HG03521 (cell line): Measurements from ENCODE around the gene INO80B.
"Not testable (repeated sequence)": the region's sequence is repeated elsewhere in the genome, so short reads cannot be mapped to it uniquely, and the experiment has no call there.

Source experiments
- ATAC-seq: cut with Tn5 transposase; IDR thresholded peaks from one replicate; pipeline ENCODE4 v1.9.1; 2021; ENCODE audit warnings: mild to moderate bottlenecking, moderate library complexity; ENCODE audit not compliant: unreplicated experiment

INO80B gene

DNA sequence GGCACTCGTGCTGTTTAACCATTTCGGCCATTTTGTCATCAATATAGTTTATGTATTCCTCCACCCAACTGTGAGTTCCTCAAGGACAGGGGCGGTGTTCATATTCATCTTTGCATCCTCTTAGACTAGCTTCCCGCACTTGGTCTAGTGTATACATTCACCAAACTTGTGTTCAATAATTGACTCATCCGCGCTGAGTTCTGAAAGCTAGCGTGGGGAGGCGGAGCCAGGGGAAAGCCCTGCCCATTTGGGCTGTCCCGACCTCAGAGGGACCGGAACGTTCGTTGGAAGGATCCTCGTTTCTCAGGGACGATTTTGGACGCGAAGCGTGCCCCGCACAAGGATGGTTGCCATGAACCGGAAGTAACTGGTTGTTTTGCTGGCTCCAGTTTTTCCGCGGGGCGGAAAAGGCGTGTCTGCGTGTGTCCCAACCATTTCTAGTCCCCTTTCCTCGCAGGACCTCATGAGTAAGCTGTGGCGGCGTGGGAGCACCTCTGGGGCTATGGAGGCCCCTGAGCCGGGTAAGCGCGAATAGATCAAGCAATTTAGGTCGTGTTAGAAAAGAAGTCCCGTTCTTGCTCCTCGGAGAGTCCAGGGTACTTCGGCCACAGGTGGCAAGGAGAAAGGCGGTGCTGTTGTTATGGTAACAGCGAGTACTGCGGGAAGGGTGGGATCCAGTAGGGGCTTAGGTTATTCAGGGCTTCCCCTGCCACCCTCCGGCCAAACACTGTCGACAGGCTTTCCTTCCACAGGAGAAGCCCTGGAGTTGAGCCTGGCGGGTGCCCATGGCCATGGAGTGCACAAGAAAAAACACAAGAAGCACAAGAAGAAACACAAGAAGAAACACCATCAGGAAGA is at the start of gene INO80B:
INO80B (plus strand) TSS at position 434 of the 858 bp plus-strand sequence; CDS start at position 464, 30 bp downstream.
- peak; percentile 39 for ATAC-seq

DNA sequence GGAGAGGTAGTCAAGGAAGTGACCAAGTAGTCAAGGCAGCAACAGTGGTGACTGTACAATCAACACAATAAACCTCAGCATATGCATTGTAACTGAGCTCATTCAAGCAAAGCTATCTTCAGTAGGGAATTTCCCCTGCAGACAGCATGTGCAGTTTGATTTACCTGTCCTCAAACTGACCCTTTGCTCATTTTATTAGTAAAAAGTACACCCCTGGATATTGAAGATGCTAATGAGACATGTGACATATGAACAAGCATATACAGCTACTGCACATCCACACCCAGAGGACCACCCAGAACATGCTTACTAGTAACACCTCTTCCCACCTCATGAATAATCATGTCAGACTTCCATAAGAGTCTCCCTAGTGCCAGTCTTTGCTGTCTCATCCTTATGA is 48.9 kb upstream of the INO80B start:
- ATAC-seq, result no peak

DNA sequence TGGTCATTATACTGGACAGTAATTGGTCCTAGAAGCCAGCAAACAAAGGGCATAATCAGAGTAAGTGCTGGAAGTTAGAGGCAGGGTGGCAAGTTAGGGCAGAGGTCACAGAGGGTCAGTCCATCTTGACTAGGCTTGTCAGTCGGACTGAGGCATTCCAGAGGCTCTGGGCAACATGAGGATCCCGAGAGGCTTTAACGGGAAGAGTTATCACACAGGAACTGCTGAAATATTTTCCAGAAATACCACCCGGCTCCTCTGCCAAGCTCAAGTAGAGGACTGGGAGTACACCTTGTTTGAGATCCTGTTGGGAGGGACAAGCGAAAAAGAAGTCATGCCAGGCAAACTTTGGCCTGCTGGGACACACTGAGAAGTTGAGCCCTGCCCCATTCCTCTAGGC is 47.2 kb upstream of the INO80B start:
- no peak for ATAC-seq

DNA sequence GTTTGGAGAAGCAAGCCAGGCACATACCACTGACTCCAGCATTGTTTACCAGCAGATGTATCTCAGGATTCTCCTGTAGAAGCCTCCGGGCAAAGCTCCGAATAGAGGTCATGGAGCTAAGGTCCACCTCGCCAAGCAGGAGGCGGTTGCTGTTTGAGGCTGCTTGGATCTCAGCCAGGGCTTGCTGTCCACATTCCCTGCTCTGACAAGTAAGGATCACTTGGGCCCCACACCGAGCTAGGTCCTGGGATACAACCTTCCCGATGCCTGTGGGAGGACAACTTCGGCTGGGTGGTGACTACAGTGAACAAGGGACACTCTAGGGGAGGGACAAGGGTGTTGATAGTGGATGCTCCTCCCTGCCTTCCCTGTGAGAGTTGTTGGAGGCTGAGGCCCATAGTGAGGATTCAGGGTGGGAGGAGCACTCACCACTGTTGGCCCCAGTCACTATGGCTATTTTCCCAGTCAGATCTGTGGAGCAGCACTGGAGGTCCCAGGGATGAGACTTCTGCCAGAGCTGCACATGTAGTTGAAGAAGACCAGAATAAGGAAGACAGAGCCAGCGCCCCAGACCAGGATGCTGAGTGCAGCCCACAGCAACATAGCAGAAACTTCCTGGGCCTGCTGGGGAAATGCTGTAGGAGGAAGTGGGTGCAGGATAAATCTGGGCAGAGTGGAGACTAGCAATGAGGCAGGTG is 41.7 kb upstream of the INO80B start:
- ATAC-seq, result no peak

DNA sequence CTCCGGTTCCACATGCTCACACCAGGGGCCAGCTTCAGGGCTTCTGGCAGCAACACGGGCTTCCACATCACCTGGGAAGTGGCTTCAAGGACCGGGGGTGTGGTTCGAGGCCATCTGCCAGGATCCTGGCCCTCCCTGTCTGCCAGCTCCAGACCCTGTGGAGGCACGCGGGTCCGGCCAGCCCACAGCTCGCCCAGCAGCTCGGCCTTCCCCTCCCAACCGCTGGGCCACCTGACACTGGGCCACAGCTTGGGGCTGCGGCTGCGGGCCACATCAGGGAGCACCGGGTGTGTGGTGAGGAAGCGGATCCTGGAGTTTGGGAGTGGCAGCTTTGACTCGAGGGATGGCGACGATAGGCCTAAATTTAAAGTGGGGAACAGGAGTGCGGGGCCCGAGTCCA is 40.4 kb upstream of the INO80B start:
- no peak for ATAC-seq

DNA sequence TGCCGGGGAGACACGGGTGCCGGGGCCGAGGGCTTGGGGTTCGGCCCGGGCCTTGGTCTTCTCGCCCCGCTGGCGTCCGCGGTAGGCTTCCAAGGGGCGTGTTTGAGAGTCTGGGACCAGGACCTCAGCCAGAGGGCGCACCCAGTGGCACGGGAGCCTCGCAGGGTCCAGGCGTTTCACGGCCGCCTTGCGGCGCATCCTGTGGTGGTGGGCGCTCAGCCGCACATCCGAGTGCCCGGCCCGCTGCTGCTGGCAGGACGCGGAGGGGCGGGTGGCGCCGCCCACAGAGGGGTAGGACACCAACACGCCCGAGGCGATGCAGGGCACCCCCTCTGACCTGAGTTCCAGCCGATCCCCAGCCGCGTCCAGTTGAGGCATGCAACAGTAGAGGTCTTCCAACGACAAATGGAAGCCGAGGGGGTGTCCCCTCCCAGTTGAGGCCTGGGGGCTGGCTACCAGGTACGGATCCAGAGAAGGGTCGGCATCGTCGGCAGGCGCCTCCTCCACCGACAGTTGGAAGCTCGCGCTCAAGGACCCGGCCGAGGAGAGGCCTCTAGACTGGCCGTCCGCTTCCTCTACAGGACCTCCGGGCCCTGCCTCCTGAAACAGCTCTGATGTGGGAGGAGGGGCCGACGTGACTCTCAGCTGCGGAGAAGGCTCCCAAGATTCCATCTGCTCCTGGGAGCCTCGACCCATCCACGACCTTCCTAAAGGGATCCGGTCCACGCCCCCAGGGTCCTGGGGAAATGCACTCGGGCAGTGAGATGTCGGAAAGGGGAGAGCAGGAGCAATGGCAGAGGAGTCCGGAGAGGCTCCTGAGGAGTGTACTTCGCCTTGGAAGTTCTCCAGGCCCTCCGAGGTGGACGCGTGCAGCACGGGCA is 39.8 kb upstream of the INO80B start:
- ATAC-seq, result no peak

DNA sequence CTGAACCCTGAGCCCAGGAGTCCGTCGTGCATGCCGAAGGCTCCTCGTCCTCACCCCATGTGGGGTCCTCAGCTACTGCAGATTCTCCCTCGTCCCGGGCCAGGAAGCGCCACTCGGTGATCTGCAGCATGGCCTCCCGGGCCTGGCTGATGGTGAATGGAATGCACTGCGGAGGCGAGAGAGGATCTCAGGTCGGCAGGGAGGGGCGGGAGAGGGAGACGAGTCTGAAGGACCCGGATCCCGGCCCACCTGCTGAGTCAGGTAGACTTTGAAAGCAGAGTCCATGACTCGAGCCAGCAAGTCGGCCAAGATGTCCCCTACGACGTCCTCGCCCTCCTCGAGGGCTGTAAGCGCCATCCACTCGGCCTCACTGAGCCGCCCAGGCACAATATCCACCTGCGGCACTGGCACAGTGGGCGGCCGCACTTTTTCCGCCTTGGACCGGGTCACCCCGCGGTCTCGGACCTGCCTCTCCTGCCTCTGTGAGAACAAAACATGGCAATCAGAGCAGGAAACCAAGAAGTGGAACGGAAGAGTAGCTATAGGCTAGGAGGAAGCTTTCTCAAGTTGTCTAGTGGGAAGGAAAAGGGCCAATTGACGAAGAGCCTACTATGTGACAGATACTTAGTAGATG is 39.0 kb upstream of the INO80B start:
- no peak for ATAC-seq

DNA sequence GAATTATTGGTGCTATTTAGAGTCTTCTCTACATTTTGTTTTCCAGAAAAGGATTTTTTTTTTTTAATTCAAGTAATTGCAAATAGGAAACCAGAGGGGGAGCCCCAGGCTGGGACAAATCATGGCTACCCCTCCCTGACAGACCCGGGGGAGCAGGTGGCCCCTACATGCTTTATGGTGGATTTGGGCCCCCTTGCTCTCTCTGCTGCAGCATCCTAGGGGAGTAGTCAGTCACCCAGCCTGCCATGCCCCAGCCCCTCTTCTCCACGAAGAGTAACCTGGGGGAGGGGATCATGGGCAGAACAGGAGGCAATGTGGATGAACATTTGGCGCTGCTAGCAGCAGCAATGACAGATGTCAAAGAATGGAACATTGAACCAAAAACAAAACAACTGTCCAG is 38.1 kb upstream of the INO80B start:
- ATAC-seq, result no peak

DNA sequence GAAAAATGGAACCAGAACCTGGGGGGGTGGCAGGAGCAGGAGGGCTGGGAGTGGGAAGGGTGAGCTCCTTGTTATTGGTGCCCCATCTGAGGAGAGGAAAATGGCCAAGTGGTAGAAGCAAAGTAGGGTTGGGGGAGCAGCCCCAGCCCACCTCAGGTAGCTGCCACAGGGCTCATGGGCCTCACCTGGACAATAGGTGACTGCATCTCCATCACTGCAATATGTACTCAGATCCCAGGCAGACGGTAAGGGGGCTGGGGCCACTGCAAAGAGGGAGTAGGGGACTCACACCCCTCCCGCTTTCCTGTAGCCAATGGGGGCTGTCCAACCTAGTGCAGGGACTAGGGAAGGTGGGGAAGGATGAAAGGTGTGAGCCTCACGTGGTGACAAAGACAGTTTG is 37.7 kb upstream of the INO80B start:
- ATAC-seq, result no peak

DNA sequence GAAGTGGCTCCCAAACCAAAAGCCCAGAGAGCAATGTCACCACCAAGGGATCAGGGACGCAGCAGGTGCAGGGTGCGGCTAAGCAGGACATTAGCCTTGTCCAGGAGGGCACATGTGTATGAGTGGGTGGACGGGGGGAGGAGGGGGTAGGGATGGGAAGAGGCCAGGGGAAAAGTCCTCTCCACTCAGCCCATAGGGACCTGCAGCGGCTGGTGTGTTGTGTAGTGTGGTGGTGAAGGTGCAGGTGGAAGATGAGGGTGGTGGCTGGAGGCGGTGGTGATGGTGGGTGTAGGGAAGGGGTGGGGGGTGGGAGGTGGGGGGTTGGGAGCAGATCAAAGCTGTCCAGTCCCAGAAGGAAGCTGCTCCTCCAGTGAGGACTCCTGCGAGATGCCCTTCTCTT is 37.1 kb upstream of the INO80B start:
- ATAC-seq, result no peak

DNA sequence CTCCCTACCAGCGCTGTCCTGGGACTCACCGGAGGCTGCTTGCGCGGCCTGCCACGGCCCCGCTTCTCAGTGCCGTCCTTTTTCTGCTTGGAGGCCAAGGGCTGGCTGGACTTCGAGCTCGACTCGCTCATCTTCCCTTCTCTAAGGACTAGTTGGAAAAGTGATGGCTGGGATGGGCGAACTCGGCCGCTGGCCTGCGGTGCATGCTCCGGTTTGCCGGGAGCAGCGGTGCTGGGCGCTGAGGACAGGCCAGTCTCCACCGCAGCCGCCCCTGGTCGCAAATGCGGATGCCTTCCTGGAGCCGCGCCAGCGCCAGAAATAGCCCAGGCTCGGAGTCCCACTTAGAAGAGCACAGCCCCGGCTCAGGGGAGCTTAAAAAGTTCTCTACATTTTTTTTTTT is 36.6 kb upstream of the INO80B start:
- no peak for ATAC-seq

DNA sequence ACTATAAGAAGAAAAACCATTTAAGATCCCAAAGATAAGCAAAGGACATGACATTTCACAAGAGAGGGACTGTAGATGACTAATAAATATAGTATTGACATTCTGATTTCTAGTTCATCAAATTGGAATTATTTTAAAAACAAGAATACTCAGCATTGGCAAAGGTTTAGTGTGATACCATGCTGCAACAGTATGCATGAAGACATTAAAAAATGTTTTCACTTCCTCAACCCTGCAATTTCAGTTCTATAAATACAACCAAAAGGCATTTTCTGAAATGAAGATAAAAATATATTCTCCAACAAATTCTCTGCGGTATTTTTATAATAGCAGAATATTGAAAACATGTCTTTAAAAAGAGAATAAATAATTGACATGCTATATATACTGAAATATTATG is 35.5 kb upstream of the INO80B start:
- ATAC-seq, result no peak

DNA sequence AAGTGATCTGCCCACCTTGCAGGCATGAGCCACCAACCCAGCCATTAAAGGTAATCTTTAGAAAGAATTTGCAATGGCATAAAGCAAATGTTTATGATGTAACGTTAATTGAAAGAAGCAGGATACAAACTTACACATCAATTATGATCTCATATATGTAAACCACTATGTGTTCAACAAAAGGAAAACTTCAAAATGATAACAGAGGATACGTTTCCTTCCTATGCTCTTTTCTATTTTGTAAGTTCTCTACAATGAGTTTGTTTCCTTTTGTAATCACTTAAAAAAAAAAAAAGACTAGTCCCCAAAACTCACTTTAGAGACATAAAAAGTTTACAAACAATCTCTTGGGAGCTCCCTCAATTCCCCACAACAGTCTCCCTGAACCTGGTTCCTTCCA is 34.9 kb upstream of the INO80B start:
- ATAC-seq, result no peak

DNA sequence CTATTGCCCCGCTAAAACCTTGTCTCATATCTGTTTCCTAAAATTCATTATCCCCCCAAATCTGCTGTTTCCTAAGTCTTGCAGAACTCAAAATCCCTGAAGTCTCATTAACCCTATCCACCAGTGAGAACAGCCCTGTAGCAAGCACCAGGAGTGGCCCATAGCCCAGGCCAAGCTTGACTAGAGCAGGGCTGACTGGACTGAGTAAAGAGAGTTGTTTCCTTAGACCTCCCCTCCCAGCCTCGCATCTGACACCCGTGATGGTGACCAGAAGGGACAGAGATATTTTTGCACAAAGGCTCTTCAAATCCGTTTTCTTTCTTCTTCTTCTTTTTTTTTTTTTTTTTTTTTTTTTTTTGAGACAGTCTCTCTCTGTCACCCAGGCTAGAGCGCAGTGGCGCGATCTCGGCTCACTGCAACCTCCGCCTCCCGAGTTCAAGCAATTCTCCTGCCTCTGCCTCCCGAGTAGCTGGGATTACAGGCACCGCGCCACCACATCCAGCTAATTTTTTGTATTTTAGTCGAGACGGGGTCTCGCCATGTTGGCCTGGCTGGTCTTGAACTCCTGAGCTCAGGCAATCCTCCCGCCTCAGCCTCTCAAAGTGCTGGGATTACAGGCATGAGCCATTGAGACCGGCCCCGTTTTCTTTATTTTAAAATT is 34.3 kb upstream of the INO80B start:
- not testable (repeated sequence) for ATAC-seq

DNA sequence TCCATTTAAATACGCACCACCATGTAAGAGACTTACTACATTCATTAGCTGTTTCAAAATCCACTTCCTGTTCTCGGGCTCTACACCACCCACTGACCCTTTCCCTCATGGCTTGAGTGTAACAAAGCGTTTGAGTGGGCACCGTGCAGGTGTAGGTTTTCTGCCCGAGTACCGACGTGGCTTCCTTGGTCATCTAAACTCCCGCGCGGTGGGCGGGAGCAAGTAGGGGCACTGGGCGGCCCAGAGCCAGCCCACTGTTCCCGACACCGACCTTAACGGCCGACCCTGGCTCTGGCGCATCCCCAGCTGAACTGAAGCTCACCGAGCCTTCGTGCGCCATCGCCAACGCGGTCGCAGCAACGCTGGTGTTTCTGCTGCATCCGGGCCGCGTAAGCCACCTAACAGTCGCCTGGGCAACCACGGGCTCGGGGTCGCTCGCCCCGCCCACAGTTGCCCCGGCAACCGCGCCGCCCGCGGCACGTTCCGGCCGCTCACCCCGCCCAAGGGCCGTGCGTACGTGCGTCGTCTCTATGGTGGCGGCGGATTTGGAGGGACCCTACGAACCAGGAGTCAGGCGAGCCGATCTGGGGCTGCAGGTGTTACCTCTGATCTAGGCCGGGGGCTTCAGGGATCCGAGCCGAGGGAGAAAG is 33.5 kb upstream of the INO80B start, which contains the start of the genes C2orf81 and WDR54:
C2orf81 (minus strand) TSS at position 399 of the 650 bp plus-strand sequence; CDS start at position 340, 59 bp downstream.
WDR54 (plus strand) TSS at position 510 of the 650 bp plus-strand sequence. CDS start 424 bp downstream, outside the sequence.
- ATAC-seq, result peak; percentile 79

DNA sequence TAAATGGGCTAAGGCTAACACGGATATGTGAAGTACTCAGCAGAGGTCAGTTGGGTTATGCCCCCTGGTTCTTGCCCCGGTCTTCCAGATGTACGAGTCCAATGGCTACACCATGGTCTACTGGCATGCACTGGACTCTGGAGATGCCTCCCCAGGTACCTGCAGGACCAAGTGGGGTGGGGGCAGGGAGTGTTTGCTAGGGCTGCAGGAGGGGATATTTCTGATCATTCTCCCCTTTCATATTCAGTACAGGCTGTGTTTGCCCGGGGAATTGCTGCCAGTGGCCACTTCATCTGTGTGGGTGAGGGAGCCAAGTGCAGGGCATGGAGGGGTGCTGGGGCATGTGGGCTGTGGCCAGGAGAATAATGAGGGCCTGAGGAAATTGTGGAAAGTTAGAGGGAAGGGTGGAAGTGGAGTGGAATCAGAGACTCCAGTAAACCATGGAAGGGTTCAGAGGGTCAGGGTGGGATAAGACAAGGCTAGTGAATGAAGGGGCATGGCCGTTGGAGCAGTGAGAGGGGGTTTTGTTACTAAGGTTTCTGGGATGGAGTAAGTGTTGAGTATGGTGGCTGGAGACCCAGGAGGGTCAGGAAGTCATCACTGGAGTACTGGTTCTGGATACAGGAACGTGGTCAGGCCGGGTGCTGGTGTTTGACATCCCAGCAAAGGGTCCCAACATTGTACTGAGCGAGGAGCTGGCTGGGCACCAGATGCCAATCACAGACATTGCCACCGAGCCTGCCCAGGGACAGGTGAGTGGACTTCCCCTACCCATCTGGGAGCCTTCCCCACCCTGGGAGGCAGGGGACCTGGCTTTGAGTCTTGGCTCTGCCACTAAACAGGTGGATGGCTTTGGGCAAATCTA is 31.4 kb upstream of the INO80B start:
- no peak for ATAC-seq

DNA sequence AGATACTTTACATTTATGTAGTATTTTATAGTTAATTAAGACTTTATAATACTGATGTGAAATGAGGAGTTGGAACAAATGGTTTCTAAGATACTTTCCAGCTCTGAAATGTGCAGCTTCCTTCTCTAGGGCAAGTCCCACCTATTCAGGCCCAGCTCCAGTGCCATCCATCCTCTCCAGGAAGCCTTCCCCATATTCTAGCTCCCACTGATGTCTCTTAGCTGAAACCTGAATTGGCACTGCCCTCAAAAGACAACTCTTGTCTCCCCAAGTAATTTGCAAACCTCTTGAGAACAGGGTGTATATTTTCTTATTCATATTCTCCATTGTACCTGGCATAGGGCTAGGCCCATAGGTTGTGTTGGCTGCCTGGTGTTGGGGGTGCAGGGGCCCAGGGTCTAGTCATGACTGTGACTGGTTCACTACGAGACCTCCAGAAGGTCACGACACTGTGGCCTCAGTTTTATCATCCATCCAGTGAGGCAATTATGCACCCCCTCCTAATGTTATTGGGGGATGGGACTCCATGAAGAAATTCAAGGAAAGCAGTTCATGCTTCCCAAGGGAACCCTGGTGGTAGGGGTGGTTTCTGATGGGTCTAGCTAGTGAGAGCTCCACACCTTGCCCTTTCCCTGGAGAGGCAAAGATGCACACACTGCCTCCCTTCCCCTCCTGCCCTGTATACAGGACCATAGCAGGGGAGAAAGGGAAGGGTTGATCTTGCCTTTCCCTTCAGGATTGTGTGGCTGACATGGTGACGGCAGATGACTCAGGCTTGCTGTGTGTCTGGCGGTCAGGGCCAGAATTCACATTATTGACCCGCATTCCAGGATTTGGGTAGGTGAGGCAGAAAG is 30.5 kb upstream of the INO80B start:
- no peak for ATAC-seq

DNA sequence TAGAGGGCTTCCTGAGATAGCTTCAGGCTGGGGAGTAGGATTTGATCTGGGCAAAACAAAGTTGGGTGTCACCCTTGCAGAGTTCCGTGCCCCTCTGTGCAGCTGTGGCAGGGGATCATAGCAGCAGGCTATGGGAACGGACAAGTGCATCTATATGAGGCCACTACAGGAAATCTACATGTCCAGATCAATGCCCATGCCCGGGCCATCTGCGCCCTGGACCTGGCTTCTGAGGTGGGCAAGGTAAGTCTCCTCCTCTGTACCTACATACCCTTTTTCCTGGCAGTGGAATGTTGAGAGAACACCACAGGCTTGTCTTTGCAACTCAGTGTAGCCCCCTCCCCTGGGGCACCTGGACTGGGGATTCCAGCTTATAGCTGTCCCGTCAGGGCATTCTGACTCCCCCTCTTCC is 29.9 kb upstream of the INO80B start:
- no peak for ATAC-seq
